Hematopoietic multipotent progenitor cell treated with erythropoietin and hydrocortisone succinate and interleukin-3 and kit ligand, for 15 days (in vitro differentiated cells): ENCODE measurements around the gene NIT1.
A peak's percentile ranks its signal among the peaks of the same experiment; 100 is the strongest.

Source experiments
- DNase-seq: peaks from one replicate; pipeline ENCODE4 v3.0.0-alpha.2; 2015; ENCODE audit warnings: low spot score

The NIT1 gene

DNA sequence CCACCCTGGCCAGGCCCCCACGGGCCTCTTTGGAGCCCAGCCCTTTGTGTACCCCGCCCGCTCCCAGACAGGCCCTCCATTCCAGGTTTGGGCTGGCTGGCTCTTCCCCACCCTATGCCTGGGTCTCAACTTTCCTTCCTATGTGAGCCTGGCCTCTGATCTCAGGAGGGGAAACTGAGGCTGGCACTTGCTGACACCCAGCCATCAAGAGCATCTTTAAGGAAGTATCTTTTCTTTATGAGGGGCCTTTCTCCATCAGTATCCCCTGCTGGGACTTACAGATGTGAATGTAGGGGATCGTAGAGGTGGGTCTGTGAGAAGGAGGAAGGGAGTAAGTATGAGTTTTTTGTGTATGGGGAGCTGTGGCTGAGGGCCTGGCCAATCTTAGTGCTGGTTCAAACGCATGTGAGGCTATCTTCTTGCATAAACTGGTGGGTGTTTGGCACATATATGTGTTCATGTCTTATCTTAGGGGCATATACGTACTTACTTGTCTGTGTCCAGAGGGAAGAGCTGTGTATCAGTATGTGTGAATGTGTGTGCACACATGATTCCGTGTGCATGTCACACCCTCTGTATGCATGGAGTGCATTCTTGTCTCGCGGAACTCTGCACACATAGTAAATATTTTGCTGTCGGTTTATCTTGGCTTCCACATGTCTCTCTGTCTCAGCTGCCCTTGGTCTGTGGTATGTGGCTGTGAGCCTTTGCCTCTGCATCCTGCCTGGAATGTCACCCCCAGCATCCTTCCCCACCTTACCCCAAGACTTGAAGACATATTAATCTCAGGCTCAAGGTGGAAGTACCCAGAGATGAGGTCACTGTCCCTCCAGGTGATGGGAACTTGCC is 33.9 kb upstream of the NIT1 start:
- DNase-seq, result no peak

DNA sequence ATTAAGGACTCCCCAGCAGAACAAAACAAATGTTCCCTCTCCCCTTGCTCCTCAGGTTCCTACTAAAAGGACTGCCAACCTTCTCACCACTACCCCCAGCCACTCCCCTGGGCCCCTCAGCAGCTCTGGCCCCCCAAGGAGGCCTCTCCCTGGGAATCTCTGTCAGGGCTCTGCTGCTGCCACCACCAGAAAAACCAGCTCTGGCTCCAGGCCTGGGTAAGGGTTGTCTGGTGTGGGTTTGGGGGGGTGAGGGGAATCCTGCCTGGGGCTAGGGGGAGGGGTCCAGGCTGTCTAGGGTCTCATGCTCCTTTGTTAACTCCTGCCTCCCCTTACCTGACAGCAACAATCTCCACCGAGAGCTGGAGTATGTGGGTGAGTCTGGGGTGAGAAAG is 33.3 kb upstream of the NIT1 start:
- DNase-seq, result no peak

DNA sequence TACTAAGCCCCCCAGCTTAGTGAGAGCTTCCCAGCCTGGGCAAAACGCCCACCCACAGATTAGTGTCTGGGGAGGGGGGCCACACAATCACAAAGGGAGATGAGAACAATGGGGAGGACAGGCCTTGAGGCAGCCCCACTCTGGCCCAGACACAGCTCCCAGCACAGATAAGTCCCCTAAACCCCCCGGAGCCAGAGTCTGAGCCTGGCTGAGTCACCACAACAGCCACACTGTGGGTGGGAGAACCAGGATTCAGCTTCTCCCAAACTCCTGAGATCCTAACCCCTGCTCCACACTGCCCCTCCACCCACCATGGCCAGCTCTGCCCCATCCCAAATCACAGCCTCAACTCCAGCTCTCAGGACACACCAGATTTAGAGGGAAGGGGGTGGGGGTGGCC is 32.7 kb upstream of the NIT1 start:
- no peak for DNase-seq

DNA sequence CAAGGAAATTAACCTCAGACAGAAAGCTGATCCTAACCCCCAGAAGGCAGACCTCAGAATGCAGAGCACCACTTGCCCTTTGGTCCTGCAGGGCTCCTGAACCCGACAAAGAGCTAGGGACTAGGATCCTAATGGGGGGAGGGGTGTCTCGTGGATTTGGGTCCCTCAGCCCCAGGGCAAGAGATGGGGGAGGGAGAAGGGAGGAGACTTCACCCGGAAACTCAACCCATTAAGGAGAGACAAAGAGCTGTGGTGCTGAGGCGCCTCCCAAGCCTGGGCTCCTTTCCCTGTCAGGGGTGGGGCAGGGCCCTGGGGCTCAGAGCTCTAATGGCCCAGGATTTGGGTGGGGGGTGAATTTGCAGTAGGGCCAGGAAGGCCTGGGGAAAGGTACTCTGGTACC is 31.4 kb upstream of the NIT1 start:
- DNase-seq, result no peak

DNA sequence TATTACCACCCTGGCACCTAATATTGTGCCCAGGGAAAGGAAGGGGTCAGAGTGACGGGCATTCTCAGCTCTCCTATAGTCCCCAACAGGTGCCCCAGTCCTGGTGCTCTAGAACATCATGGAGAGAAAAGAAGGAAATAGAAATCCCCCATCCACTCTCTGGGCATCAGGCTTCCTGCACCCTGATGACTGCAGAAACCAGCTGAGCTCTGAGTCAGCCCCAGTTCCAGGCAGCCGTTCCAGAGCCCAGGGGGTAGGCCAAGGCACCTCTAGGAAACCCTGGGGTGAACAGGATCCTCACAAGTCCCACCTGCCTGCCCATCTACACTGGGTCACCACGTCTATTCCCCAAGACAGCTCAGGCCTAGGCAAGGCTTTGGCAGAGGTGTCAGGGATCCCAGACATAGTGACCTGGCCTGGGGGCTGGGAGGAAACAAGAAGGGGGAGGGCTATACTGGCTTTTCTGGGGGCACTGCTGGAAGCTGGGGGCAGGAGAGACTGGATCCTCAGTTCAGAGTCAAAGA is 29.3 kb upstream of the NIT1 start:
- no peak for DNase-seq

DNA sequence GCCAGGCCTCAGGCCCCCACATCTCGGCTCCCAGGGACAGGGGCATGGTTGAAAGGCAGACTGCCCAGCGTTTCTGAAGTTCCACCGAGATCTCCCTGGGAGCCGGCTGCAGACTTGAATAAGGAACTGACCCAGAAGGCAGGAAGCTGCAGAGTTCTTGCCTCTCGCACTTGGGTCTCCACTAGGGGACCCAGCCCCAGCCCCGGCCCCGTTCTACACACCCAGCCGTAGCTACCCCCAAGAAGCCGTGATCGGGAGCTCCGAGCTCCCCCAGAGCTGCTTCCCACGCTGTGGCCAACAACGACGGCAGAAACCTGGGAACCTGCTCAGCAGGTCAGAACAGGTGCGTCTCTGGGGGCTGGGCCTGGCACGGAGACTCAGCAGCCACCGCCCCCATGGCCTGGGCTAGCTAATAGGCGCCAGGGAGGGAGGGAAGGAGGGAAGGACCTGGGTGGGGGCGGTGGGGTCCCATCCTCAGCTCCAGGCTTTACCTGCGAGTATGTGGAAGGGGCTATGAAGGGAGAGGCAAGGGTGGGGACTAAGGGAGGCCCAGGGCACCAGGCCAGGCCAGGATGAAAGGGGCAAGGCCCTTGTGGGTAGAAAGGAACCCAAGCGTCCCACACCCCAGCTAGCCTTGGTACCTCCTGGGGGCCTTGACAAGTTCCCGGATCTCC is 28.5 kb upstream of the NIT1 start, which contains the start of gene NECTIN4:
Gene NECTIN4 (minus strand): TSS at position 308 of the 674 bp plus-strand sequence. CDS start 262 bp downstream, at position 46.
- DNase-seq, result no peak

DNA sequence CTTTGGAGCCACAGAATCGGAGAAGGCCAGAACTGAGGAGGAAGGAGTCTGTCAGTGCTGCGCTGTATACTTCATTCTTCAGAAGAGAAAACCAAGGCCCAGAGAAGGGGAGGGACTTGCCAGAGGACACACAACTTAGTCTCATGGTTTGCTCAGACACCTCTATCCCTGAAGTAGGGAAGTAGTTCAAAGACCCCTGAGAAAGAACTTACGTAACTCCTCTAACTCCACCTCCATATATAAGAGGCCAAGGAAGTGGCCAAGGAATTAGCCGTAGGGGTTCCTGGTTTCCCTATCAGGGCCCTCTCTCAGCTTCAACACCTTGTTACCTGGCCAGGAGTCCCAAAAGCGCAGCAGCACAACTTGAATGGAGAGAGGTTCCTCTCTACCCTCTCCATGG is 28.0 kb upstream of the NIT1 start:
- no peak for DNase-seq

DNA sequence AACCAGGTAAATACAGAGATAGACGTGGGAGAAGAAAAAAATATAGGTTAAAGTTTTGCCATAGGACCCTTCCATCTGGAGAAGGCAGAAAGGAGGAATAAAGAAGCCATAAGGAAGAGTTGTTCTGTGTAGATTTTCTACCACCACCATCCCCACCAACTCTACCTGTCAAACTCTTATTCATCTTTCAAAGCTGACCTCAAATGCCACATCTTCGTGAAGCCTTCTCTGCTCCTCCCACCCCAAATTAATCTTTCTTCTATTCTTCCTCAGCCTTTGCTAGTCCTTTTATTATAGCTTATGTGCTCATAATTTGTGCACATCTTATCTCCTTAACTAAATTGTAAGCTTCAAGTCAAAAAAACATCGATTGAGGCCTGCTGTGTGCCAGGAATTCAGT is 27.3 kb upstream of the NIT1 start:
- DNase-seq, result no peak

DNA sequence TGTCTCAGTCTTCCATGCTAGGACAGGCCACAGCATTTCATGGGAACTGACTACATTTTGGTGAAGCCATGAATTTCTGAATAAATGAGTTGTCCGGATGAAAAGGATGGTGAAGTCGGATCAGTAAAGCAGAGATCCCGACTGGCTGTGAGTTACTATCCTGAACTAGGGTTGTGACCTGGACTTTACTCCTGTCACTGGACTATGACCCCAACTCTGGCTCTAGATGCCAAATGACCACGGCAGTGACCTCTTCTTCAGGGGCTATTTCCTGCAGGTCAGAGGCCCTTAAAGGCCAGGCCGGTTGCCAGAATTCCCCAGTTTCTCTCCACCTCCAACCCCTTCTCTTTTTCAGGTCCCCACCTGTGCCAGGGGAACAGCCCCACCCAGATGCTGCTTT is 26.8 kb upstream of the NIT1 start:
- no peak for DNase-seq

DNA sequence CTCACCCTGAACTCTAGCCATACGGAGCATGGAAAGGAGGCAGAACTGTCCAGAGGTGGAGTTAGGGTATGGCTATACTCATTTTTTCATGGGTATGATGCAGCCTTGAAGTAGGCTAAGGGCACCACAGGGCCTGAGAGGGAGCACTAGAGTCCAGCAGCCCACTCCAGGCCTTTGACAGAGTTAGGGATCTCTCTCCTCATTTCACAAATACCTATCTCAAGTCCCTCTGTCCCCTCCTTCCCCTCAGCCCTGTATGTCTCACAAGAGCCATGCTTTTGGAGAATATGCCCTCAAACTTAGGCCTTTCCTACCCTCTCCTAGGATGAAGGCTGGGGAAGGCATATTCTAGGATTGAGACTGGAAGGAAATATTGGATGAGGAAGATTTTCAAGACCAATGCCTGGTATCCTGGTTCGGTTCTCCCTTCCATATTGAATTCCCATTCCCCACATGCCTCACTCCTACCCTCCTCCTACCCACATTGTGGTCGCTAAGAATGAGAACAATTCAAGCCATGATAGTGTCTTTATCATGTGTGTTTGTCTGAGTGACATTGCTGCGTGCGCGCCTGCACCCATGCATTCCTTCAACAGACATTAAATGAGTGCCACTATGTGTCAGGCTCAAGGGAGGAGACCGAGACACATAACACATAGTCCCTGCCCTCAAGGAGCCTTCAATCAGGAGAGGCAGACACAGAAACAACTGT is 26.0 kb upstream of the NIT1 start:
- DNase-seq, result no peak

DNA sequence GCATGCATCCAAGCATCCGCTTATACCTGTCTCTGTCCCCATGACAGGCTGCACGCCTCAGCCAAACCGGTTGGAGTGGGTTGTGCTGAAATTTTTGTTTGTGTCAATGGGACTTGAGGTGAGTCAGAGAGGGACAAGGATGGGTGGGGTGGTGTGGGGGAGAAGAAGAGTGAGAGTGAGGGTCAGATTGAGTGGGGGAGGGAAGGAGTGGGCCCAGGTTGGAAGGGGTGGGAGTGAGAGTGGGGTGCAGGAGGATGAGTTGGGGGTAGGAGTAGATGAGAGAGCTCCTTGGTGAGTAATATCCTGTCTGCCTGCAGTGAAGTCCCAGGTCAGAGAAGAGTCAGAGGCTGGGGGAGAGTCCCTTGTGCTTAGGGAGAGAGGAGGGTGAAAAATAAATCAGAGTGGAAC is 25.3 kb upstream of the NIT1 start:
- DNase-seq, result no peak

DNA sequence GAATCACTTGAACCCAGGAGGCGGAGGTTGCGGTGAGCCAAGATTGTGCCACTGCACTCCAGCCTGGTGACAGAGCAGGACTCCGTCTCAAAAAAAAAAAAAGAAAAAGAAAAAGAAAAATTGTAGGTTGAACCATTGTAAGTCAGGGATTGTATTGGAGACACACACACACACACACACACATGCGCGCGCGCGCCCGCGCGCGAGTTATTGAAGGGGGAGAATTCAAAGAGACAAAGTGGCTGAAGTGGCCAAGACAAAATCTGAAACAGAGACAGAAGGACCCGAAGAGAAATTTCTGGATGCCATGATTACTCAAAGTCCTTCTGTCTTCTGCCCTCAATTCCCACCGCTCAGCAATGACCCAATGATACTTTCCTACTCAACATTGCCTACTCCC is 23.4 kb upstream of the NIT1 start:
- no peak for DNase-seq

DNA sequence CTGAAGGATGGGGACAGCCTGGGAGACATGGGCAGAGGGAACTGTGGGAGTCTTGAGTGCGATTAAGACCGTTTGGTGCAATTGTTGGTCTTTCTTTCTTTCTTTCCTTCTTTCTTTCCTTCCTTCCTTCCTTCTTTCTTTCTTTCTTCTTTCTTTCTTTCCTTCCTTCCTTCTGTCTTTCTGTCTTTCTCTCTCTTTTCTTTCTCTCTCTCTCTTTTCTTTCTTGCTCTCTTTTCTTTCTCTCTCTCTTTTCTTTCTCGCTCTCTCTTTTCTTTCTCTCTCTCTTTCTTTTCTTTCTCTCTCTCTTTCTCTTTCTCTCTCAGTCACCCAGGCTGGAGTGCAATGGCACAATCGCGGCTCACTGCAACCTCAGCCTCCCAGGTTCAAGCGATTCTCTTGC is 22.7 kb upstream of the NIT1 start:
- DNase-seq, result no peak

DNA sequence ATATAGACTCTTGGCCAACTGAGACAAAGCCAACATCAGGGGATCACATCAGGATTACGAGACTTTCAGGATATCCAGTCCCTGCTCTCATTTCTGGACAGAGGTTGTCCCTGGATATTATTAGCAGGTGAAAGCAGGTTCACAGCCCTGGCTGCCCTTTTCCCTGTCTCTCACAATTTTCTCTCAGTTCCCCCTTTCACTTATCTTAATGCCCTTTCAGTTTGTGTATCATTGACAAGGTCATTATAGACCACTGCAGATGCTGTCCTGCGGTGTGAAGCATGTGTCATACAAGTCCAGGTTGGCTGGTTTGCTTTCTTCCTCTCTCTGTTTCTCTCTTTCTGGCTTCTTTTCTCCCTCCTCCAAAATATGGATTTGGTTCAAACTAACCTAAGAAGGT is 21.9 kb upstream of the NIT1 start:
- DNase-seq, result no peak

DNA sequence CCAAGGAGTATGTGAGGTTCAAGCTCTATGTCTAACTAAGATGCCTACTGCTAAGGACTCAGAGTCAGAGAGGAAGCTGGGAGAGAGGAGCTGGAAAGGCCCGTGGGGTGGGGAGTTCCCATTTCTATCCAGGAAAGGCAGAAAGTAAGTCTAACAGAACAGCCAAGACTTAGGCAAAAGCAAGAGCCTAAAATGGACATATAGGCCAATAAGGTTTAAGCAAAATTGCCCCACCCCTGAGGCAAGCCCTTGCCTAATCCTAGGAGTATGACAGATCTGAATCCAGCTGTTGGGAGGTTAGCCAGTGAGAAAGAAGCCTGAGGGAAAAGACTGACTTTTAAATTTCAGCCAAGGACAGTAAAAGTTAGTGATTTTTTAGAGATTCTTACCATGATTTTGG is 21.4 kb upstream of the NIT1 start:
- DNase-seq, result no peak

DNA sequence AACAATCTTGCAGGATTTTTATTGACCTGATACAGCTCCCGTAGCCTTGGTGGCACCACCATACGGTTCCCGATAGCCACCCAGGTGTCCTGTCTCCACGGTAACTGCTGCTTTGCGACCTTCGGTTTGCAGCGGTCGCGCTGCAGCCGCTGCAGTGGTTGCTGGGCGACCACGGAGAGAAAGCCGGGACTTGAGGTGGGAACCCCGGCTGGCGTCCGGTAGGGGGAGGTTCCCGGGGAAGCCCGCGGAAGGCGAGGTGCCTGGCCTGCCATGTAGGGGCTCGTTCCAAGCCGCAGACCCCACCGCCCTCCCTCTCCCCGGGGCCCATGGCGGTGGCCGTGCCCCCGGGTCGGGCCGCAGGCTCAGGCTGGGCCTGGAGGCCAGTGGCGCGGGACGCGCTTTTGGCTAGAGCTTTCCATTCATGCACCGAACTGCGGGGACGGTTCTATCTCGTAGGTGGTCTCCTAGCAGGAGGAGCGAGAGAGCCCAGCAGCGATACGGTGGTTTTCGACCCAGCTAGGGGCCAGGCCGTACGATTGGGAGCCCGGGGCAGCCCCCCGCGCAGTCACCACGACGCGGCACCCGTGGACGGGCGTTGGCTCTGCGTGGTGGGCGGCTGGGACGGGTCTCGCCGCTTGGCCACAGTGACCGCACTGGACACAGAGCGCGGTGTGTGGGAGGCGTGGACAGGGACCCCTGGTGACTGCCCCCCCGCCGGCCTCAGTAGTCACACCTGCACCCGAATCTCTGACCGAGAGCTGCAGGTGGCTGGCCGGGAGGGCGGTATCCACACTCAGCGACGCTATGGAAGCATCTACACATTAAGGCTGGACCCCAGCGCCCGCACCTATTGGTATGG is 19.5 kb upstream of the NIT1 start, which contains the start of gene KLHDC9:
Gene KLHDC9 (plus strand): TSS at position 152 of the 859 bp plus-strand sequence. CDS start 175 bp downstream, at position 327.
- peak; percentile 9 for DNase-seq

DNA sequence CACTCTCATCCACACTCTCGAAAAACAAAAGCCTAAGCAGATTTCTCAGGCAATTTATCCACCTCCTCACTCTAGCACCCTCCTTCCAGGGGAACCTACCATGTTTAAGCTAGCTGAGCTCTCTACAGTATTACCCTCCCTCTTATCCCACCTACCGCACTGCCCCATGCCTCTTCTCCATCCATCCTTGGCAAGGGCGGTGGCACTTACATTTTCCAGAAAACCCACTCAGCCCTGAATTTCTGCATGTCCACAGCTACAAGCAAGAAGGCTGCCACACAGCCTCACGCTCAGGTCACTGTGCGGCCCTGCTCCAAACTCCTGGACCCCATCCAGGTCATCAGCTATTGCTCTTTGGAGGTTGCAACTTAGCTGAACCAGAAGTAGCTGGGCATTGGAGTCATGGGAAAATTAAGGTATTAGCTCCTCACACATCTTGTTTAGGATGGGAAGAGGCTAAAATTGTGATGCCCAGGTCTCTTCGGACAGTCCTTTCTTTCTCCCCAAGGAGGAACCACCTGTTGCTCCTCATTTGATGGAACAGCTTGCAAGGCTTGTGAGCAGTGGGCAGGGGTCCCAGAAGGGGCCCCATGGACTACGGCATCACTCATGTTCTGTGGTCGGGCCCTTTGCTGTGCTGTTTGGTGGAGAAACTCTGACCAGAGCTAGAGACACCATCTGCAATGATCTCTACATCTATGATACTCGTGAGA is 18.7 kb upstream of the NIT1 start:
- DNase-seq, result no peak

DNA sequence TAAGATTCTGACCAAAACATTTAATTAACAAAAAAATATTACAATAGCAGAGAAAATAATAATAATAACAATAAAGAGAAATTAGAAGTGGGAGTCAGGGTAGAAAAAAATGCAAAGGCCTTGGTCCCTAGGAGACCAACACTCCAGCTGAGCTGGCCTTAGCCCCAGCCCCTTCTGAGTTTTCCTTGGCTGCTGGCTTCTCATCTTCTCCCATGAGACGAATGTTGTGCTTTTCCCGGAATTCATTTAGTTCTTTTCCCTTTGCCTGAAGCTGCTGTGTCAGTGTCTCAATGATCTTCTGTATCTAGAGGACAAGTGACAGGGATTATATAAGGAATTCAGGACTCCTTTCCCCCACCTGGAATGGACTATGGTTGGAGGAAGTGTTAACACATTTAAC is 17.3 kb upstream of the NIT1 start:
- DNase-seq, result no peak

DNA sequence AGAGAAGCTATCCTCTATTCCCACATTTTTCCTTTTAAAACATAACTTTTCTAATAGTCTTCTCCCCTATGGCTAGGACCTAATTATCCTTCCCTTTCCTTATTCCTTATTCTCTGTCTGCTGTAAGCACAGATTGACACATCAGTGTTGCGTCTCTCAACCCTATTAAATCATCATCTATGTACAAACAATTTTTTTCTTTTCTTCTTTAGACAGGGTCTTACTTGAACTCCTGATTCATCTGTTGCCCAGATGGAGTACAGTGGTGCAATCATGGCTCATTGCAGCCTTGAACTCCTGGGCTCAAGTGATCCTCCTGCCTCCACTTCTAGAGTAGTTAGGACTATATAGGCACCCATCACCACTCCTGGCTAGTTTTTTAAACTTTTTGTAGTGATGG is 11.5 kb upstream of the NIT1 start:
- no peak for DNase-seq

DNA sequence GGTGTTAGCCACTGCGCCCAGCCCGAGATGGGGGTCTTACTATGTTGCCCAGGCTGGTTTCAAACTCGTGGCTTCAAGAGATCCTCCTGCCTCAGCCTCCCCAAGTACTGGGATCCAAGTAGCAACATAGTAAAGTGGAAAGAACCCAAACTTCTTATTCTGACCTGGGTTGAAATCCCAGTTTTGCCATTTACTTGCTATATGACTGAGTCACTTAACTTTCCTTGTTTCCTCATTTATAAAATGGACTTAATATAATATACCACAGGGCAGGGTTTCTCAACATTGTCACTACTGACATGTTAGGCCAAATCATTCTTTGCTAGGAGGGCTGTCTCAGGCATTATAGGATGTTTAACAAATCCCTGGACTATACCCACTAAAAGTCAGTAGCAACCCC is 6.8 kb upstream of the NIT1 start:
- no peak for DNase-seq

DNA sequence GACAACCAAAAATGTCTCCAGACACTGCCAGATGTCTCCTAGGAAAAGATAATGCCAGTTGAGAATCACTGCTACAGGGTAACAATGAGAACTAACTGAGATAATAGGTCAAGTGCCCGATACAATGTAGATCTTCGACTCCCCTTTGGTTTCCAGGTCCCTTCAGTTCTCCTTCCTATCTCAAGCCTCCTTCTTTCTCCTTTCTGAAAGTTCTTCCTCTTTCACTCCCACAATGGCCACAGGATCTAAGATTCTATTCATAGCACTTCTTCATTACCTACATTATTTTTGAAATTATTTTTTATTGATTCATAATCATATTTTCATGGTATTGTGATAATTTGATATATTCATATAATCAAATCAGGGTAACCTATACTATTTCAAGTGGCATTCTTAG is 6.4 kb upstream of the NIT1 start:
- no peak for DNase-seq
